ENCODE results near the gene NSUN2.

- no peak for TF ChIP-seq CTCF (IDR thresholded peaks at IDR 0.05)
- no peak for TF ChIP-seq POLR2A (IDR thresholded peaks at IDR 0.05)
Observed at GRCh38 chr5:6592601-6593000, 40.2 kb downstream of the NSUN2 start.

Data from esophagus squamous epithelium (tissue), 4 donors.